Trophoblast cell (in vitro differentiated cells and primary cell): ENCODE data around the gene CBX2.

Source experiments
- DNase-seq, 2 donors: peaks; one replicate each; pipeline ENCODE4 v3.0.0-alpha.2; 2016
- H2AFZ ChIP-seq: 2 replicates; pipeline ENCODE4 v1.6.1; 2013; ENCODE audit warnings: low read length, moderate library complexity, mild to moderate bottlenecking; ENCODE audit not compliant: insufficient read depth, poor library complexity
- H2AK5ac ChIP-seq: 2 replicates; pipeline ENCODE4 v1.6.1; 2013; ENCODE audit warnings: mild to moderate bottlenecking, low read length
- H2BK120ac ChIP-seq: 2 replicates; pipeline ENCODE4 v1.6.1; 2013; ENCODE audit warnings: low read length, mild to moderate bottlenecking, moderate library complexity; ENCODE audit not compliant: insufficient read depth, poor library complexity
- H2BK12ac ChIP-seq: 2 replicates; pipeline ENCODE4 v1.6.1; 2013; ENCODE audit warnings: mild to moderate bottlenecking, low read length, moderate library complexity
- H2BK5ac ChIP-seq: 2 replicates; pipeline ENCODE4 v1.6.1; 2013; ENCODE audit warnings: low read length, low read depth, moderate library complexity, mild to moderate bottlenecking; ENCODE audit not compliant: poor library complexity
- H3K14ac ChIP-seq: 2 replicates; pipeline ENCODE4 v1.6.1; 2013; ENCODE audit warnings: mild to moderate bottlenecking, low read length
- H3K18ac ChIP-seq: 2 replicates; pipeline ENCODE4 v1.6.1; 2013; ENCODE audit warnings: mild to moderate bottlenecking, low read length
- H3K23ac ChIP-seq: 2 replicates; pipeline ENCODE4 v1.6.1; 2013; ENCODE audit warnings: low read length
- H3K27ac ChIP-seq: 2 replicates; pipeline ENCODE4 v1.5.1; 2013; ENCODE audit warnings: low read depth, mild to moderate bottlenecking, inconsistent platforms, low read length, moderate library complexity
- H3K27me3 ChIP-seq: 2 replicates; pipeline ENCODE4 v1.6.1; 2013; ENCODE audit warnings: inconsistent platforms, mild to moderate bottlenecking, low read length, moderate library complexity; ENCODE audit not compliant: insufficient read depth
- H3K36me3 ChIP-seq, 2 experiments: 1 replicate in 1 of 2; 2 replicates in 1 of 2; pipeline ENCODE4 v1.6.1; 2013; ENCODE audit warnings: low read length in 2 of 2, mild to moderate bottlenecking in 2 of 2, moderate library complexity in 1 of 2; ENCODE audit not compliant: insufficient read depth in 2 of 2, control insufficient read depth in 1 of 2
- H3K4ac ChIP-seq: 2 replicates; pipeline ENCODE4 v1.6.1; 2013; ENCODE audit warnings: low read depth, mild to moderate bottlenecking, low read length, moderate library complexity
- H3K4me1 ChIP-seq, 2 experiments: 1 replicate in 1 of 2; 2 replicates in 1 of 2; pipeline ENCODE4 v1.6.1; 2013; ENCODE audit warnings: low read length in 2 of 2, mild to moderate bottlenecking in 2 of 2, moderate library complexity in 1 of 2; ENCODE audit not compliant: insufficient read depth in 2 of 2, control insufficient read depth in 1 of 2
- H3K4me2 ChIP-seq: 2 replicates; pipeline ENCODE4 v1.6.1; 2013; ENCODE audit warnings: inconsistent platforms, mild to moderate bottlenecking, low read length, moderate library complexity
- H3K4me3 ChIP-seq: 2 replicates; pipeline ENCODE4 v1.5.1; 2013; ENCODE audit warnings: mild to moderate bottlenecking, low read depth, low read length, inconsistent platforms
- H3K79me1 ChIP-seq: one replicate; pipeline ENCODE4 v1.6.1; 2013; ENCODE audit warnings: low read length
- H3K79me2 ChIP-seq: 2 replicates; pipeline ENCODE4 v1.6.1; 2013; ENCODE audit warnings: low read length, mild to moderate bottlenecking; ENCODE audit not compliant: control insufficient read depth, insufficient read depth, poor library complexity
- H3K9ac ChIP-seq: 2 replicates; pipeline ENCODE4 v1.6.1; 2013; ENCODE audit warnings: mild to moderate bottlenecking, low read length
- H3K9me3 ChIP-seq: 2 replicates; pipeline ENCODE4 v1.6.1; 2013; ENCODE audit warnings: low read depth, mild to moderate bottlenecking, control low read depth, inconsistent platforms, low read length; ENCODE audit not compliant: insufficient read depth
- H4K12ac ChIP-seq: 2 replicates; pipeline ENCODE4 v1.6.1; 2013; ENCODE audit warnings: low read depth, mild to moderate bottlenecking, low read length, moderate library complexity
- H4K8ac ChIP-seq: 2 replicates; pipeline ENCODE4 v1.6.1; 2013; ENCODE audit warnings: low read depth, mild to moderate bottlenecking, low read length, moderate library complexity
- H4K91ac ChIP-seq: one replicate; pipeline ENCODE4 v1.6.1; 2013; ENCODE audit warnings: low read depth, mild to moderate bottlenecking, low read length, moderate library complexity
- WGBS: extraction: QIAGEN DNeasy Blood & Tissue Kit; methylation state at CpG from one replicate; pipeline ENCODE4 v1.1.7; 2013; ENCODE audit warnings: missing lambda C conversion rate; ENCODE audit not compliant: insufficient read length, insufficient coverage; ENCODE audit errors: extremely low coverage; 5-methylcytosine and 5-hydroxymethylcytosine counted together

CBX2 gene

GRCh38 chr17:79783891-79784290 lies 5.9 kb downstream of the CBX2 start:
- H2BK5ac ChIP-seq: no peak overlapping the region
- no peaks in the 10 kb centered on the region for H3K79me2 ChIP-seq
- no peak for DNase-seq
- H3K36me3 ChIP-seq: peaks cover 38 to 48% of the 10 kb centered on the region in 2 experiments
- H3K4ac ChIP-seq: no peak overlapping the region
- H3K14ac ChIP-seq: no peak overlapping the region
- H4K8ac ChIP-seq: no peak overlapping the region
- H3K27ac ChIP-seq: no peak overlapping the region
- peaks cover 2 to 8% of the 10 kb centered on the region in 2 experiments for H3K4me1 ChIP-seq
- H2AK5ac ChIP-seq: no peak overlapping the region
- H2AFZ ChIP-seq: no peak overlapping the region
- no peak overlapping the region for H3K9ac ChIP-seq
- no peak overlapping the region for H3K23ac ChIP-seq
- H3K27me3 ChIP-seq: peaks cover 4% of the 10 kb centered on the region
- no peak overlapping the region for H2BK12ac ChIP-seq
- no peak overlapping the region for H4K91ac ChIP-seq
- peaks cover 2% of the 10 kb centered on the region for H3K9me3 ChIP-seq
- no peaks in the 10 kb centered on the region for H3K79me1 ChIP-seq
- H3K4me3 ChIP-seq: no peak overlapping the region
- no peak overlapping the region for H2BK120ac ChIP-seq
- no peak overlapping the region for H3K4me2 ChIP-seq
- WGBS: no CpG with 5 or more reads among the region's 18 CpGs
- no peak overlapping the region for H4K12ac ChIP-seq
- no peak overlapping the region for H3K18ac ChIP-seq

- H4K12ac ChIP-seq: no peak overlapping the region
- DNase-seq: no peak
- H2AK5ac ChIP-seq: no peak overlapping the region
- no peak overlapping the region for H3K18ac ChIP-seq
- H2BK5ac ChIP-seq: no peak overlapping the region
- no peak overlapping the region for H3K14ac ChIP-seq
- H3K9me3 ChIP-seq: peaks cover 2% of the 10 kb centered on the region
- H3K4me2 ChIP-seq: no peak overlapping the region
- no peak overlapping the region for H3K4ac ChIP-seq
- no peak overlapping the region for H4K91ac ChIP-seq
- no peaks in the 10 kb centered on the region for H3K79me2 ChIP-seq
- no peak overlapping the region for H2BK120ac ChIP-seq
- no peak overlapping the region for H3K4me3 ChIP-seq
- H3K9ac ChIP-seq: no peak overlapping the region
- peaks cover 38 to 48% of the 10 kb centered on the region in 2 experiments for H3K36me3 ChIP-seq
- peaks cover 0 to 3% of the 10 kb centered on the region in 2 experiments for H3K4me1 ChIP-seq
- no peak overlapping the region for H3K27ac ChIP-seq
- no peak overlapping the region for H2AFZ ChIP-seq
- no peak overlapping the region for H3K23ac ChIP-seq
- H3K27me3 ChIP-seq: peaks cover 10% of the 10 kb centered on the region
- WGBS: no CpG with 5 or more reads among the region's 31 CpGs
- H4K8ac ChIP-seq: no peak overlapping the region
- H2BK12ac ChIP-seq: no peak overlapping the region
- no peaks in the 10 kb centered on the region for H3K79me1 ChIP-seq
These were observed 6.5 kb downstream of the CBX2 start for GRCh38 chr17:79784353-79785016.

GRCh38 chr17:79785017-79785899 lies 7.3 kb downstream of the CBX2 start:
- DNase-seq: no peak
- no peak overlapping the region for H2AFZ ChIP-seq
- no peak overlapping the region for H3K4me2 ChIP-seq
- no peak overlapping the region for H2AK5ac ChIP-seq
- H3K4me1 ChIP-seq: peaks cover 0 to 5% of the 10 kb centered on the region in 2 experiments
- H3K9ac ChIP-seq: no peak overlapping the region
- H2BK5ac ChIP-seq: no peak overlapping the region
- no peak overlapping the region for H3K4ac ChIP-seq
- H3K79me2 ChIP-seq: no peaks in the 10 kb centered on the region
- no peak overlapping the region for H3K23ac ChIP-seq
- no peak overlapping the region for H4K12ac ChIP-seq
- H4K8ac ChIP-seq: no peak overlapping the region
- H2BK120ac ChIP-seq: no peak overlapping the region
- no peak overlapping the region for H3K14ac ChIP-seq
- peaks cover 2% of the 10 kb centered on the region for H3K9me3 ChIP-seq
- no CpG with 5 or more reads among the region's 17 CpGs for WGBS
- H3K27me3 ChIP-seq: peaks cover 18% of the 10 kb centered on the region
- no peak overlapping the region for H3K18ac ChIP-seq
- H4K91ac ChIP-seq: no peak overlapping the region
- H2BK12ac ChIP-seq: no peak overlapping the region
- no peak overlapping the region for H3K27ac ChIP-seq
- H3K4me3 ChIP-seq: no peak overlapping the region
- peaks cover 35 to 46% of the 10 kb centered on the region in 2 experiments for H3K36me3 ChIP-seq
- no peaks in the 10 kb centered on the region for H3K79me1 ChIP-seq

- H3K4me3 ChIP-seq: no peak overlapping the region
- H3K4me1 ChIP-seq: peaks cover 0 to 5% of the 10 kb centered on the region in 2 experiments
- H2BK12ac ChIP-seq: no peak overlapping the region
- H2AK5ac ChIP-seq: no peak overlapping the region
- H4K8ac ChIP-seq: no peak overlapping the region
- no peak overlapping the region for H4K12ac ChIP-seq
- H3K18ac ChIP-seq: no peak overlapping the region
- peaks cover 27% of the 10 kb centered on the region for H3K27me3 ChIP-seq
- WGBS: no CpG with 5 or more reads among the region's 15 CpGs
- no peak overlapping the region for H3K14ac ChIP-seq
- H4K91ac ChIP-seq: no peak overlapping the region
- peaks cover 34 to 43% of the 10 kb centered on the region in 2 experiments for H3K36me3 ChIP-seq
- no peak overlapping the region for H3K27ac ChIP-seq
- H3K79me1 ChIP-seq: no peaks in the 10 kb centered on the region
- no peak overlapping the region for H2AFZ ChIP-seq
- no peak overlapping the region for H3K4me2 ChIP-seq
- H3K79me2 ChIP-seq: no peaks in the 10 kb centered on the region
- no peak overlapping the region for H3K23ac ChIP-seq
- H3K9me3 ChIP-seq: peaks cover 10% of the 10 kb centered on the region
- H3K9ac ChIP-seq: no peak overlapping the region
- H2BK120ac ChIP-seq: no peak overlapping the region
- no peak for DNase-seq
- no peak overlapping the region for H3K4ac ChIP-seq
- H2BK5ac ChIP-seq: no peak overlapping the region
These were observed 8.2 kb downstream of the CBX2 start for GRCh38 chr17:79785900-79786810.
